BLaER1 (cell line): ENCODE results near the gene SURF4.
"Not testable (repeated sequence)": the region's sequence is repeated elsewhere in the genome, so short reads cannot be mapped to it uniquely, and the experiment has no call there.

ENCODE experiments used
- H3K27ac ChIP-seq: shearing (Covaris generic); formaldehyde crosslinking; 2 replicates; pipeline ENCODE4 v1.8.1; 2022
- H3K27me3 ChIP-seq: shearing (Covaris generic); formaldehyde crosslinking; 2 replicates; pipeline ENCODE4 v1.8.1; 2022
- H3K36me3 ChIP-seq: shearing (Covaris generic); formaldehyde crosslinking; 2 replicates; pipeline ENCODE4 v1.8.1; 2022
- H3K4me1 ChIP-seq: shearing (Covaris generic); formaldehyde crosslinking; 2 replicates; pipeline ENCODE4 v1.8.1; 2022
- H3K4me2 ChIP-seq: shearing (Covaris generic); formaldehyde crosslinking; 2 replicates; pipeline ENCODE4 v1.8.1; 2022
- H3K4me3 ChIP-seq: shearing (Covaris generic); formaldehyde crosslinking; 2 replicates; pipeline ENCODE4 v1.8.1; 2022
- H3K9ac ChIP-seq: shearing (Covaris generic); formaldehyde crosslinking; 2 replicates; pipeline ENCODE4 v1.8.1; 2022
- H3K9me3 ChIP-seq: shearing (Covaris generic); formaldehyde crosslinking; 2 replicates; pipeline ENCODE4 v1.8.1; 2022
- H4K20me1 ChIP-seq: shearing (Covaris generic); formaldehyde crosslinking; 2 replicates; pipeline ENCODE4 v1.8.1; 2022
- Cebpa-rat ChIP-seq: shearing (Covaris generic); IDR thresholded peaks from 2 replicates; pipeline ENCODE4 v1.8.1; 2022

Gene SURF4

GRCh38 chr9:133339641-133340040, 36.2 kb downstream of the SURF4 start:
- H3K4me3 ChIP-seq, result no peak overlapping the region
- H3K9ac ChIP-seq, result 0 out of 2 replicates have a peak overlapping the region, but pooled peaks have one; percentile 61
- no peaks in the 10 kb centered on the region for H3K9me3 ChIP-seq
- no peak overlapping the region; the same call in 1 of the 2 replicates for H3K4me2 ChIP-seq
- H3K27ac ChIP-seq, result peak overlapping the region; percentile 83
- no peaks in the 10 kb centered on the region for H3K27me3 ChIP-seq
- peaks cover 27% of the 10 kb centered on the region for H4K20me1 ChIP-seq
- no peak for TF ChIP-seq Cebpa-rat
- peaks cover 67% of the 10 kb centered on the region for H3K36me3 ChIP-seq
- H3K4me1 ChIP-seq, result peaks cover 66% of the 10 kb centered on the region

- Histone ChIP-seq H3K4me1 (peaks cover 43% of the 10 kb centered on the region), H3K36me3 (peaks cover 67% of the 10 kb centered on the region), H3K27ac (peak within 1 kb of the TSS; percentile 91), H3K9ac (peak within 1 kb of the TSS; percentile 94), H3K27me3 (no peaks in the 10 kb centered on the region), H3K9me3 (no peaks in the 10 kb centered on the region), H4K20me1 (peaks cover 46% of the 10 kb centered on the region), H3K4me2 (peak within 1 kb of the TSS; percentile 95), H3K4me3 (peak within 1 kb of the TSS; percentile 85)
- no peak for TF ChIP-seq Cebpa-rat
These were observed 39.7 kb downstream of the SURF4 start, which contains the start of gene SURF6 for GRCh38 chr9:133335924-133336811. Gene SURF6 (minus strand): TSS chr9:133336188. CDS start chr9:133336132, 56 bp downstream.

DNA sequence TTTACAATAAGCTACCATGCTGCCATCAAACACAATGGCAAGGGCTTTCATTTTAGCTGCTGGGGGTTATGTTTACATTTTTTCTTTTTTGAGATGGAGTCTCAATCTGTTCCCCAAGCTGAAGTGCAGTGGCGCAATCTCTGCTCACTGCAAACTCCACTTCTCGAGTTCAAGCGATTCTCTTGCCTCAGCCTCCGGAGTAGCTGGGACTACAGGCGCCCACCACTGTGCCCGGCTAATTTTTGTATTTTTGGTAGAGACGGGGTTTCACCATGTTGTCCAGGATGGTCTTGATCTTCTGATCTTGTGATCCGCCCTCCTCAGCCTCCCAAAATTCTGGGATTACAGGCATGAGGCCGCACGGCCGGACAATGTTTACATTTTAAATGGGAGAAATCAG, 41.0 kb downstream of the SURF4 start:
- peak overlapping the region; percentile 91; the same call in 1 of the 2 replicates for H3K27ac ChIP-seq

GRCh38 chr9:133334161-133334560, 41.7 kb downstream of the SURF4 start:
- Histone ChIP-seq H3K4me1 (peaks cover 25% of the 10 kb centered on the region), H3K27me3 (no peaks in the 10 kb centered on the region), H3K27ac (no peak overlapping the region), H3K4me3 (no peak overlapping the region), H3K9ac (no peak overlapping the region), H3K4me2 (peak overlapping the region; percentile 95), H3K9me3 (no peaks in the 10 kb centered on the region), H3K36me3 (peaks cover 66% of the 10 kb centered on the region), H4K20me1 (peaks cover 66% of the 10 kb centered on the region)
- no peak for TF ChIP-seq Cebpa-rat

More for the DNA sequence above, 41.0 kb downstream of the SURF4 start:
- peak overlapping the region; percentile 85 for H3K4me3 ChIP-seq
- peaks cover 30% of the 10 kb centered on the region for H3K4me1 ChIP-seq
- not testable (repeated sequence) for H3K9me3 ChIP-seq, H3K27me3 ChIP-seq
- peaks cover 58% of the 10 kb centered on the region for H4K20me1 ChIP-seq
- peaks cover 67% of the 10 kb centered on the region for H3K36me3 ChIP-seq
- peak overlapping the region; percentile 95 for H3K4me2 ChIP-seq
- peak overlapping the region; percentile 94 for H3K9ac ChIP-seq

DNA sequence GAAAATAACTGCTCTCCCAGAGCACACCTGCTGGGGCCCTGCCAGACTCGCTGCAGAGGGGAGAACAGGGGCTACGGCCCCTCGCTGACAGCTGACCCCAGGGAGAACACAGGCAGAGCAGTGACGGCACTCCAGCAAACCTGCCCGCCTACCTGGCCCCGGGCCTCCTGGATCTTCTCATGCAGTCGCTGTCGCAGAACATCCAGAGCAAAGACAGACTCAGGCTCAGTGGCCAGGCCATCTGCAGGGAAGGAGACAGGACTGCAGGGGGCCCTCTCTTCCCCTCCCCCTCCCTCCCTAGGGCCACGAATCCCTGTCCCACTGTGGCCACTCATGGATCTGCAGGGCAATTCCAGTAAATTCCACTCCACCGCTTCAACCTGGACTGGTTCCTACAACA, 42.3 kb downstream of the SURF4 start:
- H3K36me3 ChIP-seq, result peaks cover 66% of the 10 kb centered on the region
- no peak overlapping the region for H3K4me2 ChIP-seq

GRCh38 chr9:133333011-133333410, 42.8 kb downstream of the SURF4 start:
- TF ChIP-seq Cebpa-rat, result no peak
- no peak overlapping the region for H3K4me3 ChIP-seq
- peaks cover 68% of the 10 kb centered on the region for H3K36me3 ChIP-seq
- no peak overlapping the region for H3K4me2 ChIP-seq
- H3K9me3 ChIP-seq, result no peaks in the 10 kb centered on the region
- H3K27me3 ChIP-seq, result no peaks in the 10 kb centered on the region
- no peak overlapping the region for H3K27ac ChIP-seq
- peaks cover 77% of the 10 kb centered on the region for H4K20me1 ChIP-seq
- H3K4me1 ChIP-seq, result peaks cover 25% of the 10 kb centered on the region
- H3K9ac ChIP-seq, result 0 out of 2 replicates have a peak overlapping the region, but pooled peaks have one; percentile 29

More for the DNA sequence above, 42.3 kb downstream of the SURF4 start:
- Histone ChIP-seq H3K9me3 (no peaks in the 10 kb centered on the region), H4K20me1 (peaks cover 72% of the 10 kb centered on the region), H3K4me3 (no peak overlapping the region), H3K4me1 (peaks cover 25% of the 10 kb centered on the region), H3K27ac (no peak overlapping the region), H3K27me3 (no peaks in the 10 kb centered on the region), H3K9ac (0 out of 2 replicates have a peak overlapping the region, but pooled peaks have one; percentile 29)
- no peak for TF ChIP-seq Cebpa-rat

GRCh38 chr9:133332381-133332730, 43.5 kb downstream of the SURF4 start:
- peaks cover 68% of the 10 kb centered on the region for H3K36me3 ChIP-seq
- H3K9me3 ChIP-seq, result no peaks in the 10 kb centered on the region
- H3K4me1 ChIP-seq, result peaks cover 25% of the 10 kb centered on the region
- peaks cover 81% of the 10 kb centered on the region for H4K20me1 ChIP-seq
- no peak overlapping the region for H3K4me2 ChIP-seq
- H3K4me3 ChIP-seq, result no peak overlapping the region
- no peak overlapping the region for H3K27ac ChIP-seq
- no peak overlapping the region for H3K9ac ChIP-seq
- TF ChIP-seq Cebpa-rat, result no peak
- no peaks in the 10 kb centered on the region for H3K27me3 ChIP-seq

- no peak for TF ChIP-seq Cebpa-rat
- no peak overlapping the region for H3K9ac ChIP-seq
- peaks cover 22% of the 10 kb centered on the region for H3K4me1 ChIP-seq
- peaks cover 68% of the 10 kb centered on the region for H3K36me3 ChIP-seq
- H3K27ac ChIP-seq, result no peak overlapping the region
- H3K9me3 ChIP-seq, result no peaks in the 10 kb centered on the region
- peaks cover 81% of the 10 kb centered on the region for H4K20me1 ChIP-seq
- no peaks in the 10 kb centered on the region for H3K27me3 ChIP-seq
- H3K4me2 ChIP-seq, result no peak overlapping the region
- no peak overlapping the region for H3K4me3 ChIP-seq
These were observed 44.0 kb downstream of the SURF4 start for GRCh38 chr9:133331641-133332380.

GRCh38 chr9:133331221-133331620, 44.6 kb downstream of the SURF4 start:
- no peak overlapping the region for H3K9ac ChIP-seq
- H3K36me3 ChIP-seq, result peaks cover 68% of the 10 kb centered on the region
- H3K27me3 ChIP-seq, result no peaks in the 10 kb centered on the region

GRCh38 chr9:133329306-133330156, 46.3 kb downstream of the SURF4 start:
- H3K27ac ChIP-seq, H3K9ac ChIP-seq, H3K4me2 ChIP-seq, H3K27me3 ChIP-seq, H3K9me3 ChIP-seq, H3K4me3 ChIP-seq, H3K4me1 ChIP-seq: not testable (repeated sequence)
- H4K20me1 ChIP-seq, result peaks cover 69% of the 10 kb centered on the region
- peaks cover 64% of the 10 kb centered on the region for H3K36me3 ChIP-seq

More at GRCh38 chr9:133331221-133331620, 44.6 kb downstream of the SURF4 start:
- TF ChIP-seq Cebpa-rat, result no peak
- no peak overlapping the region for H3K4me3 ChIP-seq
- peaks cover 16% of the 10 kb centered on the region for H3K4me1 ChIP-seq
- peaks cover 81% of the 10 kb centered on the region for H4K20me1 ChIP-seq
- H3K27ac ChIP-seq, result no peak overlapping the region
- H3K4me2 ChIP-seq, result no peak overlapping the region
- no peaks in the 10 kb centered on the region for H3K9me3 ChIP-seq
